K562 (cell line): Measurements from ENCODE around the gene COL13A1.

ENCODE experiments used
- CTCF ChIP-seq, 3 experiments: IDR thresholded peaks in 2 of 3; conservative IDR thresholded peaks in 1 of 3; 2 replicates each; pipeline ENCODE4 v1.5.1; 2011 to 2012; ENCODE audit warnings: low read length in 3 of 3, mild to moderate bottlenecking in 3 of 3, control low read depth in 2 of 3, improper control_type of control experiment in 1 of 3, inconsistent platforms in 1 of 3, low read depth in 1 of 3, mixed read lengths in 1 of 3, moderate library complexity in 1 of 3; ENCODE audit not compliant: insufficient read depth in 2 of 3
- GABPA ChIP-seq: fragments of 200-800 bp; sonication (Bioruptor generic); conservative IDR thresholded peaks from 2 replicates; pipeline ENCODE4 v1.6.1; 2016; ENCODE audit warnings: low read depth, missing genetic modification characterization, missing compliant biosample characterization
- HDAC6 ChIP-seq: IDR thresholded peaks from 2 replicates; pipeline ENCODE4 v1.6.1; 2012; ENCODE audit warnings: low read depth, mild to moderate bottlenecking, control low read depth, inconsistent platforms, low read length, moderate library complexity
- HLTF ChIP-seq: fragments of 450-650 bp; IDR thresholded peaks from 2 replicates; pipeline ENCODE4 v1.6.1; 2016
- MAFK ChIP-seq: IDR thresholded peaks from 2 replicates; pipeline ENCODE4 v1.6.1; 2011; ENCODE audit warnings: low read length, improper control_type of control experiment
- MEIS2 ChIP-seq: fragments of 450-650 bp; IDR thresholded peaks from 2 replicates; pipeline ENCODE4 v1.6.1; 2014; ENCODE audit warnings: mild to moderate bottlenecking; ENCODE audit not compliant: partially characterized antibody
- PHB2 ChIP-seq: fragments of 450-650 bp; IDR thresholded peaks from 2 replicates; pipeline ENCODE4 v1.6.1; 2017; ENCODE audit warnings: low read depth
- PHF8 ChIP-seq: fragments of 200-600 bp; sonication (generic); IDR thresholded peaks from 2 replicates; pipeline ENCODE4 v1.6.1; 2012; ENCODE audit warnings: mixed run types, mild to moderate bottlenecking, inconsistent platforms, low read length, moderate library complexity, borderline replicate concordance
- POLR2A ChIP-seq: fragments of 450-650 bp; conservative IDR thresholded peaks from 2 replicates; pipeline ENCODE4 v1.6.1; 2016
- REST ChIP-seq, 2 experiments: fragments of 450-650 bp; formaldehyde crosslinking in 1 of 2; IDR thresholded peaks; 2 replicates each; pipeline versions ENCODE4 v1.4.0 to v1.6.1; 2014 to 2020; ENCODE audit warnings: mild to moderate bottlenecking in 2 of 2, borderline replicate concordance in 1 of 2, low read depth in 1 of 2
- ZNF146 ChIP-seq: IDR thresholded peaks from one replicate; pipeline ENCODE4 v1.6.1; 2018; ENCODE audit warnings: missing compliant biosample characterization; ENCODE audit not compliant: unreplicated experiment

GRCh38 chr10:69965086-69965485 is 163.4 kb downstream of the COL13A1 start:
- TF ChIP-seq MAFK (no peak), REST (IDR thresholded peaks at IDR 0.05; ENCODE audit: borderline replicate concordance) (no peak), REST (CRISPR knock-in tag; IDR thresholded peaks at IDR 0.05; ENCODE audit: low read depth) (no peak), POLR2A (no peak), ZNF146 (CRISPR knock-in tag) (no peak), HLTF (no peak), PHF8 (no peak), GABPA (tag) (no peak), PHB2 (no peak), MEIS2 (no peak), CTCF (IDR thresholded peaks at IDR 0.05 in 2 of 3, conservative IDR thresholded peaks at IDR 0.05 in 1 of 3; ENCODE audit: insufficient read depth in 2 of 3, low read depth in 1 of 3, low read length in 3 of 3) (no peak), HDAC6 (no peak)
